GM12874 (cell line): Measurements from ENCODE around the gene NNMT.
A peak's percentile ranks its signal among the peaks of the same experiment; 100 is the strongest.

Experiments used
- TF ChIP-seq, protein P1 (sequence below): IDR thresholded peaks from 2 replicates; pipeline ENCODE4 v1.5.1; 2011; ENCODE audit warnings: low read depth, mild to moderate bottlenecking, control low read depth, low read length, moderate library complexity; ENCODE audit not compliant: insufficient read depth

Gene NNMT

DNA sequence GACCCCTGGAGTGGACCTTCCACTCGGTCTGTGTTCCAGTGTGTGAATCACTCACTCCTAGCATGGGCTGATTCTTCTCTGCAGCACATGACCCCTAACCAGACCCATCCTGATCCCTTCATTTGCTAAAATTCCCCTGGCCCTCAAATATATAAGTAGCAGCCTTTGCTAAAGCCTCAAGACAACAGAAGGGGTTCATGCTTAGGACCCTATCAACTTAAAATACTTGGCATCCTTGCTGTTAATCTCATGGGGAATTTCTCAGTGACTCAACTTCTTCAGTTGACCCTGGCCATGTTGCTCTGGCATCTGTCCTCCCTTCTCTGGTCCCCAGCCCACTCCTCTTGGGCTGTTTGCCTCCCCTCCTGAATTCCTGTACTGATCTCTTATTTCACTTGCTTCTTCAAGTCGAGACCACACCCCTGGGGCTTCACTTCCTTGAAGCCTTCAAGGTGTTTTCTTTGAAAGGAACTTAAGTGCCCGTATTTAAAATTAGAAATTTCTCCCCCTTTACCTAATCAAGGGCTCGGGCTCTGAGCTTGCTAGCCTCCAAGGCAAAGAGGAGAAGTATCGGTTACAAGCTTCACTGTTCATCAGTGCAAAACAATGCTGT lies 23.6 kb downstream of the NNMT start:
- TF ChIP-seq, protein P1, sequence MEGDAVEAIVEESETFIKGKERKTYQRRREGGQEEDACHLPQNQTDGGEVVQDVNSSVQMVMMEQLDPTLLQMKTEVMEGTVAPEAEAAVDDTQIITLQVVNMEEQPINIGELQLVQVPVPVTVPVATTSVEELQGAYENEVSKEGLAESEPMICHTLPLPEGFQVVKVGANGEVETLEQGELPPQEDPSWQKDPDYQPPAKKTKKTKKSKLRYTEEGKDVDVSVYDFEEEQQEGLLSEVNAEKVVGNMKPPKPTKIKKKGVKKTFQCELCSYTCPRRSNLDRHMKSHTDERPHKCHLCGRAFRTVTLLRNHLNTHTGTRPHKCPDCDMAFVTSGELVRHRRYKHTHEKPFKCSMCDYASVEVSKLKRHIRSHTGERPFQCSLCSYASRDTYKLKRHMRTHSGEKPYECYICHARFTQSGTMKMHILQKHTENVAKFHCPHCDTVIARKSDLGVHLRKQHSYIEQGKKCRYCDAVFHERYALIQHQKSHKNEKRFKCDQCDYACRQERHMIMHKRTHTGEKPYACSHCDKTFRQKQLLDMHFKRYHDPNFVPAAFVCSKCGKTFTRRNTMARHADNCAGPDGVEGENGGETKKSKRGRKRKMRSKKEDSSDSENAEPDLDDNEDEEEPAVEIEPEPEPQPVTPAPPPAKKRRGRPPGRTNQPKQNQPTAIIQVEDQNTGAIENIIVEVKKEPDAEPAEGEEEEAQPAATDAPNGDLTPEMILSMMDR, result no peak

DNA sequence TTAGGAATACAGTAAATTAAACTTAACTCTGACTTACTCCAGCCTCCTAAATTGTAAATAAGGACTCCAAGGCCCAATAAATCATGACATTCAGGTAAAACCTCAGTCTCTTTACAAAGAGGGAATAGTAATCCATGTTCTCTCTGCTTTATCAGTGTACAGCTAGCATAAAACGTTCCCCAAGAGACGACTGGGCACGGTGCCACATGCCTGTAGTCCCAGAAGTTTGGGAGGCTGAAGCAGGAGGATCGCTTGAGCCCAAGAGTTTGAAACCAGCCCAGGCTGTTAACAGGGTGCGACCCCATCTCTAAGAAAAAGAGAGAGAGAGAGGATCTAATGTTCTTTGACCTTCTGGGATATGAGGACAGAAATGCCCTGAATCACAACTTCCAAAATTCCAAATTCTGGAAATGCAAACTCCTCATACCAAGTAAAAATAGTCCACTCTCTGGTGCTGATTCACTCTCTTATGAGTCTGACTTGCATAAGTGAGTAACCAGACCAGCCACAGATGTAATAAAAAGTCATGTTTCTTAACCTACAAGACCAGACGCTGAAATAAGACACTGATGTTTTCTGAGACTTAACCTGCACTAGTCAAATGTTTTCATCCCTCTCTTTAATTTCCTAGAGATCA lies 25.5 kb downstream of the NNMT start:
- TF ChIP-seq, protein P1, result no peak

DNA sequence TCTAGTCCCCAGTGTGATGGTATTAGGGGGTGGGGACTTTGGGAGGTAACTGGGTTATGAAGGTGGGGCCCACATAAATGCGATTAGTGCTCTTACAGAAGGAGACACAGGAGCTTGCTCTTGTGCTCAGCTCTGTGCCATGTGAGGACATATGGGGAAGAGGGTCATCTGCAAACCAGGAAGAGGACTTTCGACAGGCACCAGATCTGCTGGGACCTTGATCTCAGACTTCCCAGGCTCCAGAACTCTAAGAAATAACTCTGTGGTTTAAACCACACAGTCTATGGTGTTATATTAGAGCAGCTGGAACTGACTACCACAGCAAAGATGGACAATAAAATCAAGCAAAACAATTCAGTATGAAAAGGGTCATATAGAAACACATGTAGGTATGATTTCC lies 26.7 kb downstream of the NNMT start:
- TF ChIP-seq, protein P1, result no peak

GRCh38 chr11:114326151-114326550 lies 30.0 kb downstream of the NNMT start:
- TF ChIP-seq, protein P1, result no peak

GRCh38 chr11:114326776-114327175 lies 30.6 kb downstream of the NNMT start:
- TF ChIP-seq, protein P1, result no peak

- TF ChIP-seq, protein P1, result no peak
Observed at GRCh38 chr11:114330373-114330772, 34.2 kb downstream of the NNMT start.

DNA sequence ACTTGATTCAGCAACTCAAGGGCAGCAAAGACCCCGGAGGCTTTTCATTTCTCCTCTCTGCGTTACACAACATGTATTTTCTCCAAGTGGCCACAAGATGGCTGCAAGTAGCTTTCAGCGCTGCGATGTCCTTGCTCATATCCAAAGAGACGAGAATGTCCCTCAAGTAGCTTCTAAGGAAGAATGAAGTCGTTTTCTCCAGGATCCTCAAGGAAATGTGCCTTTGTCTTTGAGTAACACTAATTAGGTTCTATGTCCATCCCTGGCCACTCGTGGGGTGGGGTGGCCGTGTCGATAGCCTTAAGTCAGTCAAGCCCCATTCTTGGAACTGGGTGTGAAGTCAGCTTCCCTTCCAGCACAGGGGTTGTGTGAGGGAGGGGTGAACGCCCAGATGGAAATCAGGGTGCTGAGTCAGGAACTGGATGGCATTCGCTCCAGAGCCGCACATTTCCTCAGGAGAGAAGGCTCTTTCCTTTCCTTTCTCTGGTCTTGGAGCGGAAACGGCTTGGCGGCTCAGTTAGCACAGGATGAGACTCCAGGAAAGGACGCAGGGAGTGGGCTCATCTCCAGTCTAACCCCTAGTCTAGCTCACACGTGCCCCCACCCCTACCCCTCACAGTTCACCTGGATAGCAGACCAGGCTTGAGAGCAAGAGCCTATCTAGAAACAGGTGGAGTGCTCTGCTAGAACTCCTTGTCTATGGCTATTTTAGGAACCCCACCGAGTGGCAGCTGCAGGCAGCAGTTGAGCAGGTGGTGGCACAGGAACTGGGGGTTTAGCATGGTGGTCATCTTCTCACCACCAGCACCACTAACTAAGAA lies 44.3 kb downstream of the NNMT start:
- TF ChIP-seq, protein P1, result peak; percentile 70
